Stimulated activated naive CD8-positive, alpha-beta T cell treated with anti-CD3 and anti-CD28 coated beads, Interleukin-15, Interleukin-2, amounts not matched to agents 100 ng/mL and 50 ng/mL, for 24 hours (primary cell): ENCODE measurements around the gene STMP1.
A peak's percentile ranks its signal among the peaks of the same experiment; 100 is the strongest.
"Not testable (repeated sequence)": the region's sequence is repeated elsewhere in the genome, so short reads cannot be mapped to it uniquely, and the experiment has no call there.

Experiments
- H3K27ac Mint-ChIP-seq: one replicate; pipeline ENCODE4 v1.8.0; 2021; ENCODE audit warnings: mild to moderate bottlenecking, mixed read lengths
- H3K27me3 Mint-ChIP-seq: one replicate; pipeline ENCODE4 v1.8.0; 2021; ENCODE audit warnings: mixed read lengths
- H3K36me3 Mint-ChIP-seq: one replicate; pipeline ENCODE4 v1.8.0; 2021; ENCODE audit warnings: low read depth, mixed read lengths
- H3K4me1 Mint-ChIP-seq: one replicate; pipeline ENCODE4 v1.8.0; 2021; ENCODE audit warnings: low read depth, mixed read lengths
- H3K4me3 Mint-ChIP-seq: one replicate; pipeline ENCODE4 v1.8.0; 2021; ENCODE audit warnings: mild to moderate bottlenecking, mixed read lengths
- H3K9me3 Mint-ChIP-seq: one replicate; pipeline ENCODE4 v1.8.0; 2021; ENCODE audit warnings: mixed read lengths

The STMP1 gene

GRCh38 chr7:135662373-135663114 is at the start of gene STMP1:
Gene STMP1, plus strand, starts transcription at chr7:135662514.
- Mint-ChIP-seq H3K27ac (peak within 1 kb of the TSS; percentile 98), H3K36me3 (peaks cover 10% of the 10 kb centered on the region), H3K27me3 (no peaks in the 10 kb centered on the region), H3K4me1 (peaks cover 52% of the 10 kb centered on the region), H3K4me3 (peak within 1 kb of the TSS; percentile 98), H3K9me3 (no peaks in the 10 kb centered on the region)

- H3K4me1 Mint-ChIP-seq = no peaks in the 10 kb centered on the region
- peaks cover 65% of the 10 kb centered on the region for H3K36me3 Mint-ChIP-seq
- H3K4me3 Mint-ChIP-seq = no peak overlapping the region
- no peaks in the 10 kb centered on the region for H3K27me3 Mint-ChIP-seq
- no peaks in the 10 kb centered on the region for H3K9me3 Mint-ChIP-seq
- no peak overlapping the region for H3K27ac Mint-ChIP-seq
These were observed 46.2 kb upstream of the STMP1 start for GRCh38 chr7:135616136-135616535.

- Mint-ChIP-seq H3K27me3 (no peaks in the 10 kb centered on the region), H3K4me3 (no peak overlapping the region), H3K4me1 (no peaks in the 10 kb centered on the region), H3K36me3 (peaks cover 59% of the 10 kb centered on the region), H3K9me3 (no peaks in the 10 kb centered on the region), H3K27ac (no peak overlapping the region)
These were observed 44.5 kb upstream of the STMP1 start for GRCh38 chr7:135617781-135618180.

GRCh38 chr7:135618510-135618909 is 43.8 kb upstream of the STMP1 start:
- Mint-ChIP-seq H3K27ac (no peak overlapping the region), H3K9me3 (no peaks in the 10 kb centered on the region), H3K36me3 (peaks cover 62% of the 10 kb centered on the region), H3K4me1 (no peaks in the 10 kb centered on the region), H3K27me3 (no peaks in the 10 kb centered on the region), H3K4me3 (no peak overlapping the region)

- peaks cover 67% of the 10 kb centered on the region for H3K36me3 Mint-ChIP-seq
- H3K9me3 Mint-ChIP-seq = no peaks in the 10 kb centered on the region
- H3K4me1 Mint-ChIP-seq = no peaks in the 10 kb centered on the region
- H3K27ac Mint-ChIP-seq = no peak overlapping the region
- H3K4me3 Mint-ChIP-seq = no peak overlapping the region
- H3K27me3 Mint-ChIP-seq = no peaks in the 10 kb centered on the region
These were observed 41.9 kb upstream of the STMP1 start for GRCh38 chr7:135620447-135620846.

GRCh38 chr7:135620980-135621850 is 41.1 kb upstream of the STMP1 start:
- no peak overlapping the region for H3K27ac Mint-ChIP-seq
- H3K36me3 Mint-ChIP-seq = peaks cover 67% of the 10 kb centered on the region
- no peaks in the 10 kb centered on the region for H3K27me3 Mint-ChIP-seq
- H3K4me3 Mint-ChIP-seq = no peak overlapping the region
- no peaks in the 10 kb centered on the region for H3K4me1 Mint-ChIP-seq
- no peaks in the 10 kb centered on the region for H3K9me3 Mint-ChIP-seq

- Mint-ChIP-seq H3K36me3 (peaks cover 88% of the 10 kb centered on the region), H3K9me3 (no peaks in the 10 kb centered on the region), H3K4me1 (no peaks in the 10 kb centered on the region), H3K27me3 (no peaks in the 10 kb centered on the region), H3K27ac (peak overlapping the region; percentile 5), H3K4me3 (no peak overlapping the region)
These were observed 28.0 kb upstream of the STMP1 start for GRCh38 chr7:135634191-135634878.

- H3K4me1 Mint-ChIP-seq, H3K27me3 Mint-ChIP-seq, H3K27ac Mint-ChIP-seq, H3K9me3 Mint-ChIP-seq, H3K4me3 Mint-ChIP-seq: not testable (repeated sequence)
- H3K36me3 Mint-ChIP-seq = peaks cover 70% of the 10 kb centered on the region
These were observed 22.6 kb upstream of the STMP1 start for GRCh38 chr7:135639690-135640089.

GRCh38 chr7:135644154-135644553 is 18.2 kb upstream of the STMP1 start:
- Mint-ChIP-seq H3K4me1 (no peaks in the 10 kb centered on the region), H3K27me3 (no peaks in the 10 kb centered on the region), H3K36me3 (peaks cover 67% of the 10 kb centered on the region), H3K9me3 (no peaks in the 10 kb centered on the region), H3K27ac (no peak overlapping the region), H3K4me3 (no peak overlapping the region)

- Mint-ChIP-seq H3K9me3 (no peaks in the 10 kb centered on the region), H3K27ac (no peak overlapping the region), H3K27me3 (no peaks in the 10 kb centered on the region), H3K4me1 (no peaks in the 10 kb centered on the region), H3K36me3 (peaks cover 65% of the 10 kb centered on the region), H3K4me3 (no peak overlapping the region)
These were observed 17.6 kb upstream of the STMP1 start for GRCh38 chr7:135644729-135645128.

- H3K36me3 Mint-ChIP-seq = peaks cover 62% of the 10 kb centered on the region
- H3K4me3 Mint-ChIP-seq = no peak overlapping the region
- no peaks in the 10 kb centered on the region for H3K9me3 Mint-ChIP-seq
- no peak overlapping the region for H3K27ac Mint-ChIP-seq
- no peaks in the 10 kb centered on the region for H3K4me1 Mint-ChIP-seq
- H3K27me3 Mint-ChIP-seq = no peaks in the 10 kb centered on the region
These were observed 16.9 kb upstream of the STMP1 start for GRCh38 chr7:135645296-135645904.

GRCh38 chr7:135647755-135648154 is 14.6 kb upstream of the STMP1 start:
- Mint-ChIP-seq H3K36me3 (peaks cover 50% of the 10 kb centered on the region), H3K27ac (no peak overlapping the region), H3K4me3 (no peak overlapping the region), H3K4me1 (no peaks in the 10 kb centered on the region), H3K9me3 (no peaks in the 10 kb centered on the region), H3K27me3 (no peaks in the 10 kb centered on the region)

- Mint-ChIP-seq H3K27ac (no peak overlapping the region), H3K4me3 (no peak overlapping the region), H3K36me3 (peaks cover 50% of the 10 kb centered on the region)
These were observed 14.1 kb upstream of the STMP1 start for GRCh38 chr7:135648235-135648634.

GRCh38 chr7:135650831-135651573 is 11.3 kb upstream of the STMP1 start:
- H3K27ac Mint-ChIP-seq = no peak overlapping the region
- H3K4me1 Mint-ChIP-seq = no peaks in the 10 kb centered on the region
- no peaks in the 10 kb centered on the region for H3K27me3 Mint-ChIP-seq
- no peaks in the 10 kb centered on the region for H3K9me3 Mint-ChIP-seq
- H3K4me3 Mint-ChIP-seq = no peak overlapping the region
- peaks cover 36% of the 10 kb centered on the region for H3K36me3 Mint-ChIP-seq

More at GRCh38 chr7:135648235-135648634, 14.1 kb upstream of the STMP1 start:
- H3K27me3 Mint-ChIP-seq = no peaks in the 10 kb centered on the region
- no peaks in the 10 kb centered on the region for H3K9me3 Mint-ChIP-seq
- no peaks in the 10 kb centered on the region for H3K4me1 Mint-ChIP-seq
